ENCODE data around the gene TNFSF12.
"Not testable (repeated sequence)": the region's sequence is repeated elsewhere in the genome, so short reads cannot be mapped to it uniquely, and the experiment has no call there.

Gene TNFSF12

DNA sequence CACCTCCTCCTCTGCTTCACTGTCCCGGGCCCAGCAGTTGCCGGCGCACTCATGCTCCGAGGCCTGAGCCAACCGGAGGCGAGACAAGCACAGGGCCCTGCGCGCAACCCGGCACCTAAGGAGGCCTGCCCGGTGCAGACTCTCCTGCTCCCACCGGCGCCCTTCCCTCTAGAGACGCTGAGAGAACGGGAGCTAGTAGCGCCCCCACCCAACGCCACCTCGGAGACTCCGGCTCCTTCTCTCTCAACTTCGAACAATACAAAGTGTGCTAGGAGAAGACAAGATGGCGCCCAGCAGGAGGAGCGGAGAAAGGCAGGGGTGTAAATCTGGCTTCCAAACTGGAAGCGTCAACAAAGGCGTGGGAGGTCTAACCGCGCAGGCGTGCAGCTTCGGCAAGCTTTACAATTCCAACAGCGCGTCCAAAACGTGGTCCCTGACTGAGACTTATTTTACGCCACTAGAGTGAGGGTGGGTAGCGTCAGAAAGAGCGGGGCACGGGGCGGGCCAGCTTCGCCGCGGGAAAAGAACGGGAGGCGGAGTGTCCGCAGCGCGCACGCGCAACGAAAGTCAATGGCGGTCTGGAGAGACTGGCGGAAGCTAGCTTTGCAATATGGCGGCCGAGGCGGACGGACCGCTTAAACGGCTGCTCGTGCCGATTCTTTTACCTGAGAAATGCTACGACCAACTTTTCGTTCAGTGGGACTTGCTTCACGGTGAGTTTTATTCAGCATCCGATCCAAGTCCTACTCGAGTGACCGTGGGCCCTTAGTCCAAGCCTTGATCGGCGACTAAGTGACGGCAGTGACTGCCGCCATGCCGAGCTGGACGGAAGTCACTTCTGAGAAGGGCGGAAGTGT lies 34.6 kb downstream of the TNFSF12 start, which contains the start of gene MPDU1:
Gene MPDU1 (plus strand): TSS at position 600 of the 857 bp plus-strand sequence. CDS start 11 bp downstream, at position 611.
- peak; percentile 80 to 100 (median 94) for DNase-seq

GRCh38 chr17:7586673-7587419 lies 38.0 kb downstream of the TNFSF12 start:
- DNase-seq: no peak

DNA sequence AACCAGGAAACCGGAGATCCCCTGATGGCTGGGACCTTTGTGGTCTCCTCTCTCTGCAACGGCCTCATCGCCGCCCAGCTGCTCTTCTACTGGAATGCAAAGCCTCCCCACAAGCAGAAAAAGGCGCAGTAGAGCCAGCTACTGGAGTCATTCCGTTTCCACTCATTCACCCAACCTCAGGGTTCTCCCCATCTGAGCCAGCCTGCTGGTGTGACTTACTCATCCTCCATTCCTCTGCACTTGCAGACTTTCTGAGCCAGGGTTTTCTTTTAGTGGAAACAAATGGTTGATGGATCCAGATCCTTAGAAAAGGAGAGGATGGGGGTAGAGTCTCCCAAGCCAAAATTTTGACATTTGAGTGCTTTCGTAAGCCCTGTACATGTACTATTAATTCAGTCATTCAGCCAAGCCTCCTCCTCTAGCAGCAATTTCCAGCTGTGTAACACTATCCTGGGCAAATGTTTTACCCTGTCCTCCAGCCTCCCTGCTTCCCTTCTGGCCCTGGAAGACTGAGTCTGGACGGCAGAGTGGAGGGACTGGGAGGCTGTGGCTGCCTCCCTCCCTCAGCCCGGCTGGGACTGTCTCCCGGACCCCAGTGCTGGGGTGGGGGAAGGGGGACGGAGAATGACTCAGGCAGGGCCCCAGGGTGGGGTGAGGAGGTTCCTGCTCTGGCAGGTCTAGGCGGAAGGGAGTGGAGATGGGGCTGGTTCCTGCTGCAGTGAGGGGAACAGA lies 38.7 kb downstream of the TNFSF12 start:
- DNase-seq: no peak

- no peak for DNase-seq
Observed at GRCh38 chr17:7588553-7589203, 39.8 kb downstream of the TNFSF12 start.

DNA sequence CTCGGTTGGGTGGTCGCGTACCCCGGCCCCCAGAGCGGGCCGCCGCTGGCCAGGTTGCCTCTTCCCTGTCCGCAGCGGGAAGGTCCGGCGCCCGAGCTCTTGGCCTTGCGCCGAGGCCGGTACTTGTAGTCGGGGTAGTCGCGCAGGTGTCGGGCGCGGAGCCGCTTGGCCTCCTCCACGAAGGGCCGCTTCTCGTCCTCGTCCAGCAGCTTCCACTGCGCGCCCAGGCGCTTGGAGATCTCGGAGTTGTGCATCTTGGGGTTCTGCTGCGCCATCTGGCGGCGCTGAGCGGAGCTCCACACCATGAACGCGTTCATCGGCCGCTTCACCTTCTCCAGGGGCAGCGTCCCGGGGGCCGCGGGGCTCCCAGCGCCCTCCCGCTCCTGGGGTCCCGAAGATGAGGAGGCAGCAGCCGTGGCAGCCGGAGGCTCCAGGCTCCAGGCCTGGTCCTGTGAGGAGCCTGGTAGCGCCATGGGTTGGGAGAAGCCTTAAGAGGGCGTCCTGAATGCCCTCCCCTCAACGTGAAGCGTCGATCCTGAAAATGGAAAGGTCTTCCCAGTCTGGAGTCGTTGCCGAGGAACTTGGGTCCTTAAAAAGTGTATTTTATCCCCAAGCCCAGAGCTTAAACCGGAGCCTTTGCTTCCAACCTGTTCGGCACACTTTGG lies 40.5 kb downstream of the TNFSF12 start:
- peak in 49 of 56 donors; percentile 29 to 90 (median 64) for DNase-seq

GRCh38 chr17:7589891-7590691 lies 41.2 kb downstream of the TNFSF12 start, which contains the start of gene SOX15:
TSS of gene SOX15 (minus strand) at chr17:7590094. CDS start at chr17:7589676, 418 bp downstream.
- no peak for DNase-seq

DNA sequence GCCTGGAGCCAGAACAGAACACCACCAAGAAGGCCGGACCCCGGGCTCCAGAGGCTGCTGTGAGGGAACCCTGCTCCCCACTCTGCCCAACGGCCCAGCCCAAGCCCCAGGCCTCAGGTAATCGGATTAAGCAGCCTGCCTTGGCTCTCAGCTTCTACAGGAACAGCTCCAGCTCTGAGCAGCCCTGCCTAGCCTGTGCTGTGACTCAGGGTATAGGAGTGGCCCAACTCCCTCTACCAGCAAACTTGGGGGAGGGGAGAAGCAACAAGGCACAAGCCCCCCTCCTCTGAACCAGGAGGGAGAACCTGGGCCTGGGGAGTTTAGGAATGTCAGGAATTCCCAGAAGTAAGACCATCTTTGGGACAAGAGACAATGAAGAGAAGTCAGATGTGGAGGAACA lies 41.9 kb downstream of the TNFSF12 start:
- DNase-seq: no peak

- DNase-seq: no peak
Observed at GRCh38 chr17:7591596-7591995, 42.7 kb downstream of the TNFSF12 start.

DNA sequence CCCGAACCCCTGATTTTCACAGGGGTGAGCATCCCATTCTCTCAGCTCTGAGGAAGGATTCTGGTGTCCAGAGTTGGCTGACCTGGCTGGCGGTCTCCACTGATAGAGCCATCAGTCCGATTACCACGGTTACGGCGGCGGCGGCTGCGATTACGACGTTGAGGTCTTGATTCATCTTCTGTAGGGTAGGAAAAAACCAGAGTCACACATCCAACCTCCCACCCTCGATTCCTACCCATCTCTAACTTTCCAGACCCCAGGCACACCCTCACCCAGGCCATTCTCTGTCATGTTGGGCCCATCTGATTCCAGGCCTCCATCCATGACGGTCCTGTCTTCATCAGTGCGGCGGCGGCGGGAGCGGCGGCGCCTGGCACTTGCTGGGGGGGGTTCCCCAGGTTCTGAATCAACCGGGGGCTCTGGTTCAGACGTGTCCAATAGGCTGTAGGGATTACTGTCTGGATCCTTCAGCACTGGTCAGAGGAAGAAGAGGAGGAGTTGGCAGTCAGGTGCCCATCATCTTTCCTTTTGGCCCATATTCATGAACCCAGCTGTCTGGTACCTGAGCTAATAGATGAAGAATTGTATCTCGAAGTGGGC lies 43.7 kb downstream of the TNFSF12 start:
- DNase-seq: no peak

- DNase-seq: no peak
Observed at GRCh38 chr17:7593296-7593695, 44.4 kb downstream of the TNFSF12 start.

- not testable (repeated sequence) for DNase-seq
Observed at GRCh38 chr17:7597561-7597960, 48.7 kb downstream of the TNFSF12 start.

DNA sequence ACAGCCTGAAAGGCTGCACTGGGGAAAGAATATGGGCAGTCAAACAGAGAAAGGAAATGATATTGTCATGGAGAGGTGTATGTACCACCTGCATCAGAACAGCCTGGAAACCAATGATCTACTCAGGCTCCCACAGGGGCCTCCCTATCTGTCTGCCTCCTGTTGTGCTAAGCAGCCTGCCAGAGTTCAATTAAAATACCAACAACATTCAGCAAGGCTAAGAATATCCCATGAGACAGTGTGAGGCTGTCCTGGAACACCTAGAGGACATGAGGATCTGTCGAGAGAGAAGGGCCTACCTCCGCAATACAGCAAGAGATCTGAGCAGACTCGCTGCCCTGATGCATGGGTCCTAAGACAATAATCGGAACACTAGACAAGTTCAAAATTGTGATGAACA lies 57.4 kb downstream of the TNFSF12 start:
- DNase-seq: no peak

Measured in amygdala (tissue), 56 donors.